SU-DHL-6 (cell line): ENCODE results near the gene DCXR.

Source experiments
- CTCF ChIP-seq: fragments of 200-600 bp; sonication (generic); IDR thresholded peaks from one replicate; pipeline ENCODE4 v1.5.1; 2017; ENCODE audit warnings: antibody characterized with exemption, mild to moderate bottlenecking, low read length, moderate library complexity; ENCODE audit not compliant: insufficient read depth, poor library complexity, severe bottlenecking
- EZH2phosphoT487 ChIP-seq: fragments of 200-600 bp; sonication (generic), shearing (Covaris generic); conservative IDR thresholded peaks from 2 replicates; pipeline ENCODE4 v1.6.1; 2018; ENCODE audit warnings: mild to moderate bottlenecking, antibody characterized with exemption, low read length, moderate library complexity, mixed read lengths

- TF ChIP-seq CTCF (no peak), EZH2phosphoT487 (no peak)
These were observed 26.2 kb upstream of the DCXR start for GRCh38 chr17:82063424-82064415.
